Measurements from ENCODE around the gene CDKAL1. TPM values are rescaled to one million over a fixed set of nuclear protein-coding genes. Genes with fewer than 3 reads are reported as not detected.

CDKAL1 gene
- polyA plus RNA-seq, 2 of the 4 experiments (the other 2 are of a cell fraction): 4.7 to 8.3 TPM

GRCh38 chr6:21201637-21202350 is 667.5 kb downstream of the CDKAL1 start:
- no peak for TF ChIP-seq HDAC2 (IDR thresholded peaks at IDR 0.05)
- TF ChIP-seq, protein P1, sequence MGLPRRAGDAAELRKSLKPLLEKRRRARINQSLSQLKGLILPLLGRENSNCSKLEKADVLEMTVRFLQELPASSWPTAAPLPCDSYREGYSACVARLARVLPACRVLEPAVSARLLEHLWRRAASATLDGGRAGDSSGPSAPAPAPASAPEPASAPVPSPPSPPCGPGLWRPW (IDR thresholded peaks at IDR 0.05): no peak
- ChIA-PET POLR2A (no interaction called here), CTCF (no interaction called here)
- DNase-seq (ENCODE audit: low read depth in 1 of 2, low spot score in 1 of 2) (no peak), FAIRE-seq (no peak), ATAC-seq (no peak)
- no peak overlapping the region for H3K4me3 ChIP-seq
- no peak overlapping the region for H3K27ac ChIP-seq
- WGBS (ENCODE audit: missing lambda C conversion rate): 79% methylated on average over 10 of the region's 10 CpGs
- H3K9me3 ChIP-seq: no peaks in the 10 kb centered on the region
- H3K4me1 ChIP-seq: no peaks in the 10 kb centered on the region
- no peak overlapping the region for H3K4me2 ChIP-seq

DNA sequence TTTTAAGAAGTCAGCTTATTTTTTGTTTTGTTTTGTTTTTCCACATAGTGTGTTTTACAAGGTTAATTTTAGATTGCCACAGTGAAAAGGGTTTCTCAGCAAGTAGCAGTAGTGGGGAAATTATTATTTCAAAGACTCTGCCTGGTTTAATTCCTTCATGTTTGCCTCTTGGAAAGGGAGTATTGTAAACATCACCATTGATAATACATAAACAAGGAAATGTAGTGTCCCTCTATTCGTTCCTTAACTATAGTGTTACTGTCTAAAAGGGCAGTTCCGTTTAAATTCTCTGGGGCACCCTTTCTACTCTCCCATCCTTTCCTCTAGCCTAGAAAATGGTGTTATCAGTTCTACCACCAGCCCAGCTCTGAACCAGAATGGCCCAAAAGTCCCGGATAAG is 668.3 kb downstream of the CDKAL1 start:
- no peak for FAIRE-seq
- CTCF ChIA-PET: no interaction called here

DNA sequence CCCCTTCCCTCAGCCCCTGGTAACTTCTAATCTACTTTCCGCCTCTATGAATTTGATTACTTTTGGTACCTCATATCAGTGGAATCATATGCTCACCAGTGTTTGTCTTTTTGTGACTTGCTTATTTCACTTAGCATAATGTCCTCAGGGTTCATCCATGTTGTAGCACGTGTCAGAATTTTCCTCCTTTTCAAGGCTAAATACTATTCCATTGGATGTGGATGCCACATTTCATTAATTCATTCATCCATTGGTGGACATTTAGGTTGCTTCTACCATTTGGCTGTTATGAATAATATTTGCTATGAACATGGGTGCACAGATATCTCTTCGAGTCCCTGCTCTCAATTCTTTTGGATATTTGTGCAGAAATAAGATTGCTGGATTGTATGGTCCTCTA is 670.7 kb downstream of the CDKAL1 start:
- CTCF ChIA-PET: no interaction called here
- H3K4me3 ChIP-seq: no peak overlapping the region

More for the DNA sequence above, 668.3 kb downstream of the CDKAL1 start:
- DNase-seq (ENCODE audit: low read depth in 1 of 2, low spot score in 1 of 2): no peak
- ATAC-seq: no peak
- no peaks in the 10 kb centered on the region for H3K4me1 ChIP-seq
- H3K4me2 ChIP-seq: no peak overlapping the region
- 86% methylated on average over 3 of the region's 3 CpGs for WGBS (ENCODE audit: missing lambda C conversion rate)
- no peaks in the 10 kb centered on the region for H3K9me3 ChIP-seq
- H3K4me3 ChIP-seq: no peak overlapping the region
- TF ChIP-seq, protein P2, sequence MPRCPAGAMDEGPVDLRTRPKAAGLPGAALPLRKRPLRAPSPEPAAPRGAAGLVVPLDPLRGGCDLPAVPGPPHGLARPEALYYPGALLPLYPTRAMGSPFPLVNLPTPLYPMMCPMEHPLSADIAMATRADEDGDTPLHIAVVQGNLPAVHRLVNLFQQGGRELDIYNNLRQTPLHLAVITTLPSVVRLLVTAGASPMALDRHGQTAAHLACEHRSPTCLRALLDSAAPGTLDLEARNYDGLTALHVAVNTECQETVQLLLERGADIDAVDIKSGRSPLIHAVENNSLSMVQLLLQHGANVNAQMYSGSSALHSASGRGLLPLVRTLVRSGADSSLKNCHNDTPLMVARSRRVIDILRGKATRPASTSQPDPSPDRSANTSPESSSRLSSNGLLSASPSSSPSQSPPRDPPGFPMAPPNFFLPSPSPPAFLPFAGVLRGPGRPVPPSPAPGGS (IDR thresholded peaks at IDR 0.05): no peak
- no peak for TF ChIP-seq GATA3 (IDR thresholded peaks at IDR 0.05; ENCODE audit: borderline replicate concordance)
- POLR2A ChIA-PET: no interaction called here
- no peak overlapping the region for H3K27ac ChIP-seq

GRCh38 chr6:21208081-21208795 is 674.0 kb downstream of the CDKAL1 start:
- Histone ChIP-seq H3K9me3 (no peaks in the 10 kb centered on the region), H3K4me1 (no peaks in the 10 kb centered on the region), H3K27ac (no peak overlapping the region), H3K4me3 (no peak overlapping the region), H3K4me2 (no peak overlapping the region)
- ChIA-PET POLR2A (no interaction called here), CTCF (interaction anchor here (0.6 to 1.5 kb wide), 2 partner anchors 8 to 381 kb away, joined by 3 to 4 read pairs; no protein-coding TSS in a partner anchor)
- no peak for FAIRE-seq
- WGBS (ENCODE audit: missing lambda C conversion rate): 82% methylated on average over 9 of the region's 9 CpGs
- no peak for DNase-seq (ENCODE audit: low read depth in 1 of 2, low spot score in 1 of 2)
- no peak for ATAC-seq
- TF ChIP-seq RFX5 (IDR thresholded peaks at IDR 0.05): no peak
- TF ChIP-seq PBX3 (IDR thresholded peaks at IDR 0.05): no peak
- no peak for TF ChIP-seq HEYL (CRISPR knock-in tag; IDR thresholded peaks at IDR 0.05)
- TF ChIP-seq, protein P3, sequence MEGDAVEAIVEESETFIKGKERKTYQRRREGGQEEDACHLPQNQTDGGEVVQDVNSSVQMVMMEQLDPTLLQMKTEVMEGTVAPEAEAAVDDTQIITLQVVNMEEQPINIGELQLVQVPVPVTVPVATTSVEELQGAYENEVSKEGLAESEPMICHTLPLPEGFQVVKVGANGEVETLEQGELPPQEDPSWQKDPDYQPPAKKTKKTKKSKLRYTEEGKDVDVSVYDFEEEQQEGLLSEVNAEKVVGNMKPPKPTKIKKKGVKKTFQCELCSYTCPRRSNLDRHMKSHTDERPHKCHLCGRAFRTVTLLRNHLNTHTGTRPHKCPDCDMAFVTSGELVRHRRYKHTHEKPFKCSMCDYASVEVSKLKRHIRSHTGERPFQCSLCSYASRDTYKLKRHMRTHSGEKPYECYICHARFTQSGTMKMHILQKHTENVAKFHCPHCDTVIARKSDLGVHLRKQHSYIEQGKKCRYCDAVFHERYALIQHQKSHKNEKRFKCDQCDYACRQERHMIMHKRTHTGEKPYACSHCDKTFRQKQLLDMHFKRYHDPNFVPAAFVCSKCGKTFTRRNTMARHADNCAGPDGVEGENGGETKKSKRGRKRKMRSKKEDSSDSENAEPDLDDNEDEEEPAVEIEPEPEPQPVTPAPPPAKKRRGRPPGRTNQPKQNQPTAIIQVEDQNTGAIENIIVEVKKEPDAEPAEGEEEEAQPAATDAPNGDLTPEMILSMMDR (IDR thresholded peaks at IDR 0.05): no peak
- TF ChIP-seq KDM1A (IDR thresholded peaks at IDR 0.05; ENCODE audit: low read depth): no peak
- TF ChIP-seq ELK1 (IDR thresholded peaks at IDR 0.05; ENCODE audit: low read depth, low read length): no peak
- no peak for TF ChIP-seq MAZ (IDR thresholded peaks at IDR 0.05; ENCODE audit: borderline replicate concordance, low read depth, low read length)
- no peak for TF ChIP-seq ZNF302 (CRISPR knock-in tag; IDR thresholded peaks at IDR 0.05)

More for the DNA sequence above, 670.7 kb downstream of the CDKAL1 start:
- TF ChIP-seq ZNF302 (CRISPR knock-in tag; IDR thresholded peaks at IDR 0.05) (no peak), HMGXB4 (CRISPR knock-in tag; IDR thresholded peaks at IDR 0.05; ENCODE audit: borderline replicate concordance) (no peak), MAX (IDR thresholded peaks at IDR 0.05) (no peak), JUN (IDR thresholded peaks at IDR 0.05) (no peak), HEYL (CRISPR knock-in tag; IDR thresholded peaks at IDR 0.05) (no peak), PHF8 (IDR thresholded peaks at IDR 0.05; ENCODE audit: borderline replicate concordance, low read depth) (no peak), ZC3H11A (IDR thresholded peaks at IDR 0.05) (no peak), MYC (IDR thresholded peaks at IDR 0.05; ENCODE audit: borderline replicate concordance, low read length) (no peak), RFX5 (IDR thresholded peaks at IDR 0.05) (no peak), HOXB5 (CRISPR knock-in tag; IDR thresholded peaks at IDR 0.05) (no peak), FOXS1 (CRISPR knock-in tag; IDR thresholded peaks at IDR 0.05) (no peak), MAZ (IDR thresholded peaks at IDR 0.05; ENCODE audit: borderline replicate concordance, low read depth, low read length) (no peak), CEBPB (IDR thresholded peaks at IDR 0.05) (no peak)
- ATAC-seq (no peak), DNase-seq (ENCODE audit: low read depth in 1 of 2, low spot score in 1 of 2) (no peak), FAIRE-seq (no peak)
- 99% methylated on average over 3 of the region's 3 CpGs for WGBS (ENCODE audit: missing lambda C conversion rate)
- POLR2A ChIA-PET: no interaction called here
- H3K9me3 ChIP-seq: no peaks in the 10 kb centered on the region
- H3K4me1 ChIP-seq: no peaks in the 10 kb centered on the region
- no peak overlapping the region for H3K27ac ChIP-seq
- H3K4me2 ChIP-seq: no peak overlapping the region
